ENCODE results near the gene PTAFR.

PTAFR gene

GRCh38 chr1:28176492-28177470 is at the start of gene PTAFR:
TSS of gene PTAFR (minus strand) at chr1:28176690. CDS start at chr1:28151021, 25,669 bp downstream.
- no peak for TF ChIP-seq CTCF (IDR thresholded peaks at IDR 0.05; ENCODE audit: insufficient read depth, low read length, missing control alignments)
- no peak within 1 kb of the TSS for H3K4me3 ChIP-seq (ENCODE audit: low read depth, low read length)

GRCh38 chr1:28213315-28213714 is 36.8 kb upstream of the PTAFR start:
- no peak overlapping the region for H3K4me3 ChIP-seq (ENCODE audit: low read depth, low read length)
- ChIA-PET CTCF (interaction anchor here (0.8 to 11.9 kb wide), 7 partner anchors 10 to 350 kb away, joined by 3 to 330 read pairs (median 4); partner anchors contain the start of gene EYA3), POLR2A (interaction anchor here (0.7 to 1.4 kb wide), 2 partner anchors 22 to 225 kb away, joined by 3 read pairs; partner anchors contain the start of gene ATP5IF1)
- no peak for TF ChIP-seq CTCF (IDR thresholded peaks at IDR 0.05; ENCODE audit: insufficient read depth, low read length, missing control alignments)
- DNase-seq (ENCODE audit: low read depth, low spot score): no peak

More at GRCh38 chr1:28176492-28177470, at the start of gene PTAFR:
- POLR2A ChIA-PET: no interaction called here
- no peak for DNase-seq (ENCODE audit: low read depth, low spot score)
- CTCF ChIA-PET: no interaction called here

GRCh38 chr1:28209700-28210099 is 33.2 kb upstream of the PTAFR start:
- CTCF ChIA-PET: interaction anchor here (0.6 to 11.9 kb wide), 19 partner anchors 8 to 395 kb away, joined by 3 to 330 read pairs (median 5); partner anchors contain the start of gene EYA3
- no peak for TF ChIP-seq CTCF (IDR thresholded peaks at IDR 0.05; ENCODE audit: insufficient read depth, low read length, missing control alignments)
- POLR2A ChIA-PET: no interaction called here
- H3K4me3 ChIP-seq (ENCODE audit: low read depth, low read length): no peak overlapping the region
- no peak for DNase-seq (ENCODE audit: low read depth, low spot score)

GRCh38 chr1:28208818-28209441 is 32.4 kb upstream of the PTAFR start:
- ChIA-PET CTCF (interaction anchor here (0.6 to 11.9 kb wide), 30 partner anchors 9 to 396 kb away, joined by 3 to 330 read pairs (median 4); partner anchors contain the start of gene EYA3), POLR2A (no interaction called here)
- DNase-seq (ENCODE audit: low read depth, low spot score): no peak
- no peak overlapping the region for H3K4me3 ChIP-seq (ENCODE audit: low read depth, low read length)
- TF ChIP-seq CTCF (IDR thresholded peaks at IDR 0.05; ENCODE audit: insufficient read depth, low read length, missing control alignments): peak; percentile 72

GRCh38 chr1:28205243-28205642 is 28.8 kb upstream of the PTAFR start:
- CTCF ChIA-PET: interaction anchor here (1.1 to 11.9 kb wide), 2 partner anchors 117 to 347 kb away, joined by 3 to 330 read pairs; partner anchors contain the start of gene EYA3
- no peak for TF ChIP-seq CTCF (IDR thresholded peaks at IDR 0.05; ENCODE audit: insufficient read depth, low read length, missing control alignments)
- POLR2A ChIA-PET: no interaction called here
- H3K4me3 ChIP-seq (ENCODE audit: low read depth, low read length): no peak overlapping the region
- no peak for DNase-seq (ENCODE audit: low read depth, low spot score)

Measured in AG04449 (cell line).